Muscle of leg (tissue), 11 donors: ENCODE results near the gene MRPL27. TPM values are rescaled to one million over a fixed set of nuclear protein-coding genes. Genes with fewer than 3 reads are reported as not detected.

Experiments
- DNase-seq: peaks from one replicate; pipeline ENCODE4 v3.0.0; 2013
- H3K27ac ChIP-seq: one replicate; pipeline ENCODE4 v1.5.1; 2013; ENCODE audit warnings: mild to moderate bottlenecking, low read length, control low read depth
- H3K27me3 ChIP-seq: one replicate; pipeline ENCODE4 v1.6.1; 2013; ENCODE audit warnings: low read length; ENCODE audit not compliant: control insufficient read depth, insufficient read depth
- H3K36me3 ChIP-seq: one replicate; pipeline ENCODE4 v1.6.1; 2013; ENCODE audit warnings: low read length; ENCODE audit not compliant: control insufficient read depth, insufficient read depth
- H3K4me1 ChIP-seq: one replicate; pipeline ENCODE4 v1.6.1; 2013; ENCODE audit warnings: low read length; ENCODE audit not compliant: control insufficient read depth, insufficient read depth
- H3K4me3 ChIP-seq: one replicate; pipeline ENCODE4 v1.5.1; 2013; ENCODE audit warnings: low read length, control low read depth
- H3K9me3 ChIP-seq: replicated peaks from 2 replicates; pipeline ENCODE4 v1.6.1; 2013; ENCODE audit warnings: low read depth, low read length; ENCODE audit not compliant: control insufficient read depth
- WGBS: methylation state at CpG from one replicate; pipeline ENCODE4 v1.1.5; 2013; ENCODE audit warnings: missing lambda C conversion rate; ENCODE audit not compliant: insufficient coverage; 5-methylcytosine and 5-hydroxymethylcytosine counted together
- polyA plus RNA-seq, 8 donors: library from polyadenylated mRNA; unstranded; fragments of 120-200 nt; gene quantifications; one replicate each; pipeline versions ENCODE4 v1.2.1 to v1.2.3, GENCODE V29; 2013; ENCODE audit warnings: inconsistent platforms in 1 of 8, low replicate concordance in 1 of 8; ENCODE audit not compliant: insufficient read length in 8 of 8, insufficient read depth in 1 of 8
- total RNA-seq: library from RNA; stranded (reverse); fragments of 120-200 nt; gene quantifications from one replicate; pipeline ENCODE4 v1.2.4, GENCODE V29; 2013

The MRPL27 gene
- total and polyA plus RNA-seq, 9 donors = 52.4 to 81.5 (median 61.0) TPM

DNA sequence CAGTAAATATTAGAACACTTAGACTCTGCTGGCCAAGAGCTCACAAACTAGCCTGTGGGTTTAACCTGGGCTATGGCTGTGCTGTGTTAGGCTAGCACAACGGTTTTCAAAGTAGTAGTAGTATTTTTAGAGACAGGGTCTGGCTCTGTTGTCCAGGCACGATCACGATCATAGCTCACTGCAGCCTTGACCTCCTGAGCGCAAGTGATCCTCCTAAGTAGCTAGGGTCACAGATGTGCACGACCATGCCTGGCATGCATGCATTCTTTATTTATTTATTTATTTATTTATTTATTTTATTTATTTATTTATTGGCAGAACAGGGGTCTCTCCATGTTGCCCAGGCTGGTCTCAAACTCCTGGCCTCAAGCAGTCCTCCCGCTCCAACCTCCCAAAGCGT is 10.3 kb downstream of the MRPL27 start:
- peaks cover 11% of the 10 kb centered on the region for H3K4me1 ChIP-seq
- H3K27me3 ChIP-seq = no peaks in the 10 kb centered on the region
- 96% methylated on average over 2 of the region's 7 CpGs for WGBS
- DNase-seq = no peak
- H3K36me3 ChIP-seq = peaks cover 66% of the 10 kb centered on the region
- H3K9me3 ChIP-seq = no peaks in the 10 kb centered on the region
- no peak overlapping the region for H3K27ac ChIP-seq
- H3K4me3 ChIP-seq = no peak overlapping the region

DNA sequence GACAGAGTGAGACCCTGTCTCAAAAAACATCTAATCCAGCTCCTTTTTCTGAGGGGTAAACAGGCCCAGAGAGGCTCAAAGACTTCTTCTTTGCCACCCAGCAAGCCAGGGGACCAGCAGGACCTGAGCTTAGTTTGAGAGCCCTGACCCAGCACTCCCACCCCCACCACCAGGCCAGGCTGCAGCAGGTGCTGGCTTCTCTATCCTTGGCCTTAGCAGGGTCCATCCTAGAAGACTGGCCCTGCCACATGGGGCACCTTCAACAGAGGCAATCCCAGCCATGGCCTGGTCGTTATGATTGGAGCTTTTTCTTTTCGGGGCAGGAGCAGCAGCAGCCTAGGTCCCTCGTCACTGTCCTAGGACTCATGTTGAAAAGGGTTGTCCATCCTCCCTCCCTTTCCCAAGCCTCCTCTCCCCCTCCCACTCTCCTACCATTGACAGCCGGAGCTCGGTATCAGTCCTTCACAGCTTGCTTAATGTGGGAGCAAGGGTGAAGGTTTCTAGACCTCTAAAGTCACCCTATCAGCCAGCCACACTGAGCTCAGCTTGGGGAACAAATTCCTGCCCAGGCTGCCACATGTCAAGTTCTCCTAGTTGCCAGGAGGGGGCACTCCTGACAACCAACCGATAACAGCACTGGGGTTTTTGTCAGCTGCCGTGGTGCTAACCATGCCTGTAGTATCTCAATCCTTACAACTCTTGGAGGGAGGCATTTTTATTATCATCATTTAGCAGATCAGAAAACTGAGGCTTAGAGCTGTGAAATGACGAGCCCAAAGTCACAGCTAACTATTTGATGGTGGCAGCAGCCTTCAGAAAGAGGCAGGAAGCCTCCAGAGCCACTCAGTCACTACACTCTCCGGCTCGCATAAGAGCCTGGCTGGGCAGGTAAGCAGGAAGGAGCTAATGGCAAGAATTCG is 11.2 kb downstream of the MRPL27 start:
- no peaks in the 10 kb centered on the region for H3K27me3 ChIP-seq
- no peaks in the 10 kb centered on the region for H3K9me3 ChIP-seq
- H3K4me3 ChIP-seq = no peak overlapping the region
- peaks cover 62% of the 10 kb centered on the region for H3K36me3 ChIP-seq
- WGBS = 15% methylated on average over 2 of the region's 11 CpGs
- DNase-seq = peak; percentile 60
- H3K4me1 ChIP-seq = peaks cover 11% of the 10 kb centered on the region
- H3K27ac ChIP-seq = no peak overlapping the region

DNA sequence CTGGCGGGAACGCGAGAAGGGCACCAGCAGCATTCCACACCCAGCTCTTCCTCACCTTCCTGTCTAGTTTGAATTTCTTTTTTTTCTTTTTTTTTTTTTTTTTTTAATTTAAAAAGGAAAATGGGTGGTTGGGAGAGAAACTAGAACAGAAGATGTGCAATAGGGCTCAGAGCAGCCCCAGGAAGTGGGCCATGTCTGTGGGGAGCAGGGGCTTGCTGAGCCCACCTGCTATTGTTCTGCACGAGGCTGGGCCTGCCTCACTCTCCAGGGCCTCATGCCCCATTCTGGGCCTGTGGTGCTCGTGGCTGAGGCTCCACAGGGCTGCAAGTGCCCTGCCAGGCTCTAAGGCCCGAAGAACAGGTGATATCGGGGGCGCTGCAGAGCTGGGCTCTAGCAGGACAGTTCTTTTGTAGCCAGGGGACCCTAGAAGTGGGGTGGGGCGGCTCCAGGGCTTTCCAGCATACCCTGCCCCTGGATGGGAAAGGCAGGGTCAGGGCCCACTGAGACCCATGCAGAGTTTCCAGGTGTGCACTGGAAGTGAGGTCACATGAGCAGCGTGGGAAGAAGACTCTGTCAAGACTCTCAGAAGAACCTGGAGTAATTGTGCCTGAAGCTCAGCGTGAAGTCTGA is 12.4 kb downstream of the MRPL27 start:
- no peak overlapping the region for H3K27ac ChIP-seq
- H3K4me1 ChIP-seq = peaks cover 11% of the 10 kb centered on the region
- DNase-seq = no peak
- H3K36me3 ChIP-seq = peaks cover 62% of the 10 kb centered on the region
- H3K4me3 ChIP-seq = no peak overlapping the region
- WGBS = 71% methylated on average over 6 of the region's 11 CpGs
- H3K27me3 ChIP-seq = no peaks in the 10 kb centered on the region
- H3K9me3 ChIP-seq = no peaks in the 10 kb centered on the region

DNA sequence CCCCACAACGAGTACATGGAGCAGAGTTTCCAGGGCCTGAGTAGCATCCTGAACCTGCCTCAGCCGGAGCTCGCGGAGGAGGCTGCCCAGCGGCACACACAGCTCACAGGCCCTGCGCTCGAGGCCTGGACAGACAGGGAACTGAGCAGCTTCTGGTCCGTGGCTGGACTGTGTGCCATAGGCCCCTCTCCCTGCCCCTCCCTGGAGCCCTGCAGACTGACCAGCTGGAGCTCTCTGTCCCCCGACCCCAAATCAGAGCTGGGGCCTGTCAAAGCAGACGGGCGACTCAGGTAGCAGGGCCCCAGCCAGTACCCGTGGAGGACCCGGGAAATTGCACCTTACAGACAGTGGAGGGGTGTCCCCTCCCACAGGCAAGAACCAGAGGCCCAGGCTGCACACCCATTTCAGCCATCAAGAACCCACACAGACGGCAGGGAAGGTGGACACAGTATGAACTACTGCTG is 13.0 kb downstream of the MRPL27 start:
- no peak overlapping the region for H3K4me3 ChIP-seq
- peaks cover 11% of the 10 kb centered on the region for H3K4me1 ChIP-seq
- H3K27me3 ChIP-seq = no peaks in the 10 kb centered on the region
- H3K9me3 ChIP-seq = no peaks in the 10 kb centered on the region
- 86% methylated on average over 12 of the region's 14 CpGs for WGBS
- no peak for DNase-seq
- peaks cover 62% of the 10 kb centered on the region for H3K36me3 ChIP-seq
- H3K27ac ChIP-seq = no peak overlapping the region

DNA sequence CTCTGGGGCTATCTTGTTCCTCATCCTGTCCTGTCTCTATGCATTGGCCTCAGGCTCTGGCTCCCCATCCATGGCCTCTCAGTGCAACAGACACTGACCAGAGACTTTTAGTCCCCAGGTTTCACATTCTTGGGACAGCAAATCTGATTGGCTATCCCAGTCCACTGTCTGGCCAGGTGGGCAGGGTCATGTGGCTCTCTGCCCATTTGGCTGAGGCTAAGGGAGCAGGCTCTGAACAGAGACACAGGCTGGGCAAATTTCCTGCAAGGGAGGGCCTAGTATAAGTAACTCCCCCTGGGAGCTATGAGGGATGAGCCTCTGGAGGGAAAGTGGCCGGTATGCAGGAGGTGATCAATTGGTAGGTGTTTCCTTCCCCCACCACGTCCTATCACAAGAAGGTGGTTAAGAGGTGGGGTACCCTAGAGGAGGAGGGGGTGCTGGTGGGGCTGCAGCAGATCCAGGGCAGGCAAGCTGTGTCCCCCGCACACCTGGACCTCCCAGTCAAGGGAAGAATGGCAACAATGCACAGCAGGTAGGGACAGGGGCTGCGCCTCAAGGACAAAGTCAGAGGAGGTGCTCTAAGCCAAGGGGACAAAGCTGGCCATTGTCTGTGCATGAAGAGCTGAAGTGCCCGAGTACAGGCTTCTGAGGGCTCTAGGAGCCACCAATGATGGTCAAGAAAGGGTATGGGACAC is 13.8 kb downstream of the MRPL27 start:
- 100% methylated on average over 3 of the region's 5 CpGs for WGBS
- no peak for DNase-seq
- H3K36me3 ChIP-seq = peaks cover 70% of the 10 kb centered on the region

DNA sequence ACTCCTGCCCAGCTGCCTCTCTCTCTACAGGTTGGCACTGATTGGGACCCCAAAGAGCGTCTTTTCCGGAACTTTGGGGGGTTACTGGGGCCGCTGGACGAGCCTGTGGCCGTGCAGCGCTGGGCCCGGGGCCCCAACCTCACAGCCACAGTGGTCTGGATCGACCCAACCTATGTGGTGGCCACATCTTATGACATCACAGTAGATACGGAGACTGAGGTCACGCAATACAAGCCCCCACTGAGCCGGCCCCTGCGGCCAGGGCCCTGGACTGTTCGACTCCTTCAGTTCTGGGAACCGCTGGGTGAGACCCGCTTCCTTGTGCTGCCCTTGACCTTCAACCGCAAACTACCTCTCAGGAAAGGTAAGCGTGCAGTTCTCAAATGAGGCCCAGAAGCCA is 14.8 kb downstream of the MRPL27 start:
- no peak for DNase-seq
- Histone ChIP-seq H3K36me3 (peaks cover 80% of the 10 kb centered on the region), H3K4me1 (no peaks in the 10 kb centered on the region), H3K27me3 (no peaks in the 10 kb centered on the region), H3K9me3 (no peaks in the 10 kb centered on the region), H3K4me3 (no peak overlapping the region), H3K27ac (no peak overlapping the region)
- 92% methylated on average over 15 of the region's 17 CpGs for WGBS

More for the DNA sequence above, 13.8 kb downstream of the MRPL27 start:
- Histone ChIP-seq H3K27me3 (no peaks in the 10 kb centered on the region), H3K27ac (no peak overlapping the region), H3K9me3 (no peaks in the 10 kb centered on the region), H3K4me3 (no peak overlapping the region), H3K4me1 (peaks cover 8% of the 10 kb centered on the region)

DNA sequence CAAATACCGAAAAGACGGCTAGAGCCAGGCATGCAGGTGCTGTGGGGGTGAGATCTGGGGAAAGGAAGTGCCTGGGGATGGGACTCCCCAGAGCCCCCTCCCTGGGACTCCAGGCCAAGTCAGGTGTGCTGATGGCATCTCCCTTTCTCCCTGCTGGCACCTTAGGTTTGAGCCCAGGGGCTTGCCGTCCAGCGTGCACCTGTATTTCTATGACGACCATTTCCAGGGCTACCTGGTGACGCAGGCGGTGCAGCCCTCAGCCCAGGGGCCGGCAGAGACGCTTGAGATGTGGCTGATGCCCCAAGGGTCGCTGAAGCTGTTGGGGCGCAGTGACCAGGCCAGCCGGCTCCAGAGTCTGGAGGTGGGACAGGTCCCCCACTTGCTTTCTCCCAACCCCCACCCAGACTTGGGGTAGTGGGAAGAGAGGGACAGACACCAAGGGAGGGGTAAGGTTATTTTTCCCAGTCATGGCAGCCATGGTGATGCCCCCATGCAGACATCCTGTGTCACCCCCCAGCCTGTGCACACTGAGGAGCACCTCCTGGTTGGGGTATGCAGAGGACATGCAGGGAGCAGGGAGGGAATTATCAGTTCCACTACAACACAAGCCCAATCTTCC is 16.0 kb downstream of the MRPL27 start:
- WGBS = 90% methylated on average over 6 of the region's 12 CpGs

DNA sequence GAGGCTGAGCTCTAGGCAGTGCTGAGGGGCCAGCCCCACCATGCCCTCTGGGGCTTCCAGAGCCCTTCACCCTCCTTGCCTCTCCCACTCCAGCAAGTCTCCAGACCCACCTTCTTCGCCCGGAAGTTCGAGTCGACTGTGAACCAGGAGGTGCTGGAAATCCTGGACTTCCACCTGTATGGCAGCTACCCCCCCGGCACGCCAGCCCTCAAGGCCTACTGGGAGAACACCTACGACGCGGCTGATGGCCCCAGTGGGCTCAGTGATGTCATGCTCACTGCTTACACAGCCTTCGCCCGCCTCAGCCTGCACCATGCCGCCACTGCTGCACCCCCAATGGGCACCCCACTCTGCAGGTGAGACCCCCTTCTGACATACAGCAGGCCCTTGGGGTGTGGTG is 16.6 kb downstream of the MRPL27 start:
- Histone ChIP-seq H3K4me3 (no peak overlapping the region), H3K36me3 (peaks cover 87% of the 10 kb centered on the region), H3K27ac (no peak overlapping the region), H3K9me3 (no peaks in the 10 kb centered on the region), H3K27me3 (no peaks in the 10 kb centered on the region), H3K4me1 (peaks cover 3% of the 10 kb centered on the region)
- WGBS = 98% methylated on average over 6 of the region's 12 CpGs
- no peak for DNase-seq

More for the DNA sequence above, 16.0 kb downstream of the MRPL27 start:
- DNase-seq = no peak
- Histone ChIP-seq H3K4me3 (no peak overlapping the region), H3K27ac (no peak overlapping the region), H3K9me3 (no peaks in the 10 kb centered on the region), H3K27me3 (no peaks in the 10 kb centered on the region), H3K36me3 (peaks cover 89% of the 10 kb centered on the region), H3K4me1 (peaks cover 3% of the 10 kb centered on the region)

DNA sequence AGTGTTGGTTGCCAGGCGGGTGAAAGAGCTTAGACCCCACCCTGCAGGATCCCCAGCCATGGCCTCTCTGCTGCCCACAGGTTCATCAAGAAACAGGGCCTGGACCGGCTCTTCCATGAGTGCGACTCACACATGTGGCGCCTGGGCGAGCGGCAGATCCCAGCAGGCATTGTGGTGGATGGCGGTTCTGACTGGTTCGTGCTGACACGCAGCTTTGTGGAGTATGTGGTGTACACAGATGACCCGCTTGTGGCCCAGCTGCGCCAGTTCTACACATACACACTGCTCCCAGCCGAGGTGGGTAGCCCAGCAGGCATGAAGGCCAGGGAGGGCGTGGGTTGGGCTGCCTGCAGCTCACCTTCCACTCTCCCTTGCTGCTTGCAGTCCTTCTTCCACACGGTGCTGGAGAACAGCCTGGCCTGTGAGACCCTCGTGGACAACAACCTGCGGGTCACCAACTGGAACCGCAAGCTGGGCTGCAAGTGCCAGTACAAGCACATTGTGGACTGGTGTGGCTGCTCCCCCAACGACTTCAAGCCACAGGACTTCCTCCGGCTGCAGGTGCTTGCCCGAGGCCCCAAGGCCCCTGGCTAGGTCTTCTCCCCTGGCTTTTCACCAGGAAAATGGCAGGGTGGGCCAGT is 17.2 kb downstream of the MRPL27 start:
- H3K36me3 ChIP-seq = peaks cover 81% of the 10 kb centered on the region
- H3K4me3 ChIP-seq = no peak overlapping the region
- H3K27me3 ChIP-seq = no peaks in the 10 kb centered on the region
- no peak for DNase-seq
- no peak overlapping the region for H3K27ac ChIP-seq
- H3K9me3 ChIP-seq = no peaks in the 10 kb centered on the region
- 91% methylated on average over 19 of the region's 20 CpGs for WGBS
- H3K4me1 ChIP-seq = peaks cover 3% of the 10 kb centered on the region
